Left ventricle myocardium inferior (tissue), 1 donor: ENCODE data around the gene SPTB. TPM values are rescaled to one million over a fixed set of nuclear protein-coding genes. Genes with fewer than 3 reads are reported as not detected.

Experiments
- DNase-seq: peaks from one replicate; pipeline ENCODE4 v3.0.0-alpha.2; 2020
- H3K27ac ChIP-seq: fragments of 200-600 bp; replicated peaks from 2 replicates; pipeline ENCODE4 v1.8.0; 2021
- H3K27me3 ChIP-seq: fragments of 200-600 bp; 2 replicates; pipeline ENCODE4 v1.8.0; 2021; ENCODE audit warnings: low read depth
- H3K36me3 ChIP-seq: fragments of 200-600 bp; 2 replicates; pipeline ENCODE4 v1.8.0; 2021
- H3K4me1 ChIP-seq: fragments of 200-600 bp; 2 replicates; pipeline ENCODE4 v1.8.0; 2021
- H3K4me3 ChIP-seq: fragments of 200-600 bp; 2 replicates; pipeline ENCODE4 v1.8.0; 2021; ENCODE audit warnings: mild to moderate bottlenecking, moderate library complexity
- H3K9me3 ChIP-seq: fragments of 200-600 bp; replicated peaks from 2 replicates; pipeline ENCODE4 v1.8.0; 2021
- intact Hi-C: fragments of 100-400 bp; cut with micrococcal nuclease; formaldehyde crosslinking; loops from one replicate; pipeline ENCODE4 v1.11.0; 2022
- microRNA-seq: library from miRNA; unstranded; fragments of <30 nt; microRNA quantifications from one replicate; pipeline ENCODE4 v1.2.0, GENCODE V29; 2020
- total RNA-seq: library from RNA; stranded (reverse); fragmentation: NEBNext Ultra II Directional; extraction: Animal tissue kit (Norgen Biotek cat#: 25700); gene quantifications from one replicate; pipeline ENCODE4 v1.2.1, GENCODE V29; 2021
- TF ChIP-seq, protein P1 (sequence below): fragments of 200-600 bp; IDR thresholded peaks from 2 replicates; pipeline ENCODE4 v1.8.0; 2021; ENCODE audit warnings: antibody characterized with exemption, mild to moderate bottlenecking, borderline replicate concordance
- donor health status: DM: no; HTN: yes; CAD: no; lungs with severe emphysema.

The SPTB gene
- total RNA-seq, 1 donor from 2014 or later = 82.2 TPM

- Histone ChIP-seq H3K27ac (no peak overlapping the region), H3K9me3 (no peaks in the 10 kb centered on the region), H3K4me1 (peaks cover 42% of the 10 kb centered on the region), H3K27me3 (peaks cover 12% of the 10 kb centered on the region), H3K4me3 (no peak overlapping the region), H3K36me3 (no peaks in the 10 kb centered on the region)
- TF ChIP-seq, protein P1, sequence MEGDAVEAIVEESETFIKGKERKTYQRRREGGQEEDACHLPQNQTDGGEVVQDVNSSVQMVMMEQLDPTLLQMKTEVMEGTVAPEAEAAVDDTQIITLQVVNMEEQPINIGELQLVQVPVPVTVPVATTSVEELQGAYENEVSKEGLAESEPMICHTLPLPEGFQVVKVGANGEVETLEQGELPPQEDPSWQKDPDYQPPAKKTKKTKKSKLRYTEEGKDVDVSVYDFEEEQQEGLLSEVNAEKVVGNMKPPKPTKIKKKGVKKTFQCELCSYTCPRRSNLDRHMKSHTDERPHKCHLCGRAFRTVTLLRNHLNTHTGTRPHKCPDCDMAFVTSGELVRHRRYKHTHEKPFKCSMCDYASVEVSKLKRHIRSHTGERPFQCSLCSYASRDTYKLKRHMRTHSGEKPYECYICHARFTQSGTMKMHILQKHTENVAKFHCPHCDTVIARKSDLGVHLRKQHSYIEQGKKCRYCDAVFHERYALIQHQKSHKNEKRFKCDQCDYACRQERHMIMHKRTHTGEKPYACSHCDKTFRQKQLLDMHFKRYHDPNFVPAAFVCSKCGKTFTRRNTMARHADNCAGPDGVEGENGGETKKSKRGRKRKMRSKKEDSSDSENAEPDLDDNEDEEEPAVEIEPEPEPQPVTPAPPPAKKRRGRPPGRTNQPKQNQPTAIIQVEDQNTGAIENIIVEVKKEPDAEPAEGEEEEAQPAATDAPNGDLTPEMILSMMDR = no peak
- intact Hi-C loops = no loop called here
- DNase-seq = no peak
Measured at GRCh38 chr14:64698903-64699302, 180.8 kb downstream of the SPTB start.

- no peaks in the 10 kb centered on the region for H3K27me3 ChIP-seq
- H3K4me1 ChIP-seq = peaks cover 52% of the 10 kb centered on the region
- intact Hi-C loops = no loop called here
- H3K36me3 ChIP-seq = no peaks in the 10 kb centered on the region
- no peak overlapping the region for H3K4me3 ChIP-seq
- no peaks in the 10 kb centered on the region for H3K9me3 ChIP-seq
- no peak for DNase-seq
- TF ChIP-seq, protein P1 = no peak
- peak overlapping the region; percentile 65 for H3K27ac ChIP-seq
Measured at GRCh38 chr14:64696355-64696857, 183.3 kb downstream of the SPTB start.

Small RNAs within 50 kb of the gene (microRNA-seq; reads per million reads assigned to microRNA genes)
- gene MIR7855 = not detected

Other genes with a start within 250 kb of the SPTB start
- 16.5 TPM for gene PLEKHG3, start 175.5 kb downstream of the SPTB start, total RNA-seq
- gene CHURC1, start 34.5 kb upstream of the SPTB start, total RNA-seq = 89.8 TPM
- gene GPX2, start 62.8 kb upstream of the SPTB start, total RNA-seq = not detected
- 17.1 TPM for gene RAB15, start 92.4 kb upstream of the SPTB start, total RNA-seq
- 17.9 TPM for gene FNTB, start 107.0 kb upstream of the SPTB start, total RNA-seq
- gene MAX, start 222.6 kb upstream of the SPTB start, total RNA-seq = 81.9 TPM